Activated CD8-positive, alpha-beta T cell treated with anti-CD3 and anti-CD28 coated beads for 36 hours (primary cell): ENCODE measurements around the gene SERPINH1. TPM values are rescaled to one million over a fixed set of nuclear protein-coding genes. Genes with fewer than 3 reads are reported as not detected.

ENCODE experiments used
- ATAC-seq: fragments of 200-7000 bp; cut with Tn5 transposase; one replicate; pipeline ENCODE4 v1.10.0; 2021; ENCODE audit warnings: mild to moderate bottlenecking, moderate library complexity
- CTCF ChIA-PET: fragments of 350-600 bp; sonication (Branson Sonifier 250); formaldehyde crosslinking; loops from one replicate; lab custom pipeline; 2021; ENCODE audit warnings: antibody characterized with exemption; lab: Charles Lee
- POLR2A ChIA-PET: fragments of 350-600 bp; sonication (Branson Sonifier 250); formaldehyde crosslinking; loops from one replicate; lab custom pipeline; 2021; ENCODE audit warnings: antibody characterized with exemption; lab: Charles Lee
- DNase-seq: peaks from one replicate; pipeline ENCODE4 v3.0.0-alpha.2; 2020
- H3K27ac Mint-ChIP-seq: one replicate; pipeline ENCODE4 v1.8.0; 2021; ENCODE audit warnings: mild to moderate bottlenecking, mixed read lengths
- H3K27me3 Mint-ChIP-seq: one replicate; pipeline ENCODE4 v1.8.0; 2021; ENCODE audit warnings: mixed read lengths
- H3K36me3 Mint-ChIP-seq: one replicate; pipeline ENCODE4 v1.8.0; 2021; ENCODE audit warnings: low read depth, mixed read lengths
- H3K4me1 Mint-ChIP-seq: one replicate; pipeline ENCODE4 v1.8.0; 2021; ENCODE audit warnings: low read depth, mixed read lengths
- H3K4me3 Mint-ChIP-seq: one replicate; pipeline ENCODE4 v1.8.0; 2021; ENCODE audit warnings: mild to moderate bottlenecking, moderate library complexity, mixed read lengths
- H3K9me3 Mint-ChIP-seq: one replicate; pipeline ENCODE4 v1.8.0; 2021; ENCODE audit warnings: mixed read lengths
- intact Hi-C: fragments of 100-400 bp; cut with micrococcal nuclease; formaldehyde crosslinking; loops from one replicate; pipeline ENCODE4 v1.10.0; 2022
- total RNA-seq, 2 experiments: library from RNA; stranded (reverse); gene quantifications; one replicate each; pipeline ENCODE4 v1.2.3, GENCODE V29; 2021
- TF ChIP-seq, protein P1 (sequence below): fragments of 200-600 bp; IDR thresholded peaks from one replicate; pipeline ENCODE4 v1.8.0; 2022; ENCODE audit warnings: antibody characterized with exemption, mild to moderate bottlenecking

SERPINH1 gene
- total RNA-seq, 2 experiments from 2014 or later, result 15.7 to 17.7 TPM

DNA sequence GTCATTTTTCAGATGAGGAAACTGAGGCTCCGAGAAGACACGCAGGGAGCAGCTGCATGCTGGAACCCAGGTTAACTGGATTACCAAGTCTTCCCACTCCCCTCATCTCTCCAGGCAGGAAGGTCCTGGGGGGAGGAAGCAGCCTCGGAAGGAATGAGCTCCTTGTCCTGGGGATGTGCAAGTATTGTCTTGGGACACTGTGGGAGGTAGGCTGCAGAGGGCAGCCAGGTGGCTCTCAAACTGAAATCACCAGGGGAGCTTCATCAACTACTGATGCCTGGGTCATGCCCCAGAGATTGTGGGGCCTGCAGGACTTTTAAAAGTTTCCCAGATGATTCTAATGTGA is 43.9 kb upstream of the SERPINH1 start:
- H3K27me3 Mint-ChIP-seq, result no peaks in the 10 kb centered on the region
- H3K36me3 Mint-ChIP-seq, result no peaks in the 10 kb centered on the region
- TF ChIP-seq, protein P1, sequence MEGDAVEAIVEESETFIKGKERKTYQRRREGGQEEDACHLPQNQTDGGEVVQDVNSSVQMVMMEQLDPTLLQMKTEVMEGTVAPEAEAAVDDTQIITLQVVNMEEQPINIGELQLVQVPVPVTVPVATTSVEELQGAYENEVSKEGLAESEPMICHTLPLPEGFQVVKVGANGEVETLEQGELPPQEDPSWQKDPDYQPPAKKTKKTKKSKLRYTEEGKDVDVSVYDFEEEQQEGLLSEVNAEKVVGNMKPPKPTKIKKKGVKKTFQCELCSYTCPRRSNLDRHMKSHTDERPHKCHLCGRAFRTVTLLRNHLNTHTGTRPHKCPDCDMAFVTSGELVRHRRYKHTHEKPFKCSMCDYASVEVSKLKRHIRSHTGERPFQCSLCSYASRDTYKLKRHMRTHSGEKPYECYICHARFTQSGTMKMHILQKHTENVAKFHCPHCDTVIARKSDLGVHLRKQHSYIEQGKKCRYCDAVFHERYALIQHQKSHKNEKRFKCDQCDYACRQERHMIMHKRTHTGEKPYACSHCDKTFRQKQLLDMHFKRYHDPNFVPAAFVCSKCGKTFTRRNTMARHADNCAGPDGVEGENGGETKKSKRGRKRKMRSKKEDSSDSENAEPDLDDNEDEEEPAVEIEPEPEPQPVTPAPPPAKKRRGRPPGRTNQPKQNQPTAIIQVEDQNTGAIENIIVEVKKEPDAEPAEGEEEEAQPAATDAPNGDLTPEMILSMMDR, result no peak
- intact Hi-C loops, result no loop called here
- H3K4me3 Mint-ChIP-seq, result no peak overlapping the region
- no peak overlapping the region for H3K27ac Mint-ChIP-seq
- ChIA-PET CTCF (interaction anchor here (1.0 kb wide), 1 partner anchor 68 kb away, joined by 4 read pairs; no protein-coding TSS in a partner anchor), POLR2A (no interaction called here)
- no peak for ATAC-seq
- DNase-seq, result no peak
- no peaks in the 10 kb centered on the region for H3K9me3 Mint-ChIP-seq
- peaks cover 9% of the 10 kb centered on the region for H3K4me1 Mint-ChIP-seq

DNA sequence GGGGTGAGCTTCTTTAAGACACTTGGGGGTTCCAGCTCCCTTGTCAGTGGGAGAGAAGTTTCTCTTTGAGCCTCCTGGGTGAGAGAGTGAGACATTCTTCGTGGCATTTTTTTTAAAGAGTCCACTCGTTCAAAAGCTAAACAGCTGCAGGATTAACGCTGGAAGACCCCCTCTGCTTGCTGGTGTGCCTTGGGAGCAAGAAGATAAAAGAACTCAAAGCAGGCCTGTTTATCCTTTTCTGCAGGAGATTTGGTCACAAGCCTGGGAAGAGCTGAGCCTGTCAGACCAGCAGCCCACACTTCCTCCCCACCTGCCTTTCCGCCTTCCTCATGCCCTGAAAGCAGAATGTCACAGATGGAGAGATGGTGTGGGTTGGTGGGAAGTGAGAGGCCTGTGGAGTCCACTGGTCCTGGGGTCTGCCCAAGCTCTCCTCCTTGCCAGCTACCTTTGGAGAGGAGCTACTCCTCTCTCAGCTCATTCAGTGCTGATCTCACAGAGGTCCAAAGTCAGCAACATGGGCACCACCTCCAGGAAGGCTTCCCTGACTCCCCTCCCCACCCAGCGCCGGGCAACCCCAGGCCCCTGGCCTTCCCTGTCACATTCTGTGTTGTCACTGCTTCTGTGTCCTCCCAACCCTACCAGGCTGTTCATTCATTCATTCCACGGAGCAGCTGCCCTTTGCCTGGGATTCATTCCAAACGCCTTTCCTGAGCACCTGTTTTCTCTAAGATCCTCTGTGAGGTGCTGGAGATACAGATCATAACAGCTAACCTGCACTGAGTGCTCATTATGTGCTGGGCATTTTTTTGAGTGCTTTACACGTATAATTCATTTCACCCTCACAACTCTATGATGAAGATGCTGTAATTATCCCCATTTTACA is 43.0 kb upstream of the SERPINH1 start:
- H3K36me3 Mint-ChIP-seq, result no peaks in the 10 kb centered on the region
- ATAC-seq (no peak), DNase-seq (no peak)
- H3K27me3 Mint-ChIP-seq, result no peaks in the 10 kb centered on the region
- ChIA-PET CTCF (interaction anchor here (1.0 to 2.7 kb wide), 2 partner anchors 68 kb away, joined by 4 to 8 read pairs; no protein-coding TSS in a partner anchor), POLR2A (interaction anchor here (0.8 kb wide), 1 partner anchor 9 kb away, joined by 4 read pairs; no protein-coding TSS in a partner anchor)
- intact Hi-C loops, result no loop called here
- peaks cover 17% of the 10 kb centered on the region for H3K4me1 Mint-ChIP-seq
- no peaks in the 10 kb centered on the region for H3K9me3 Mint-ChIP-seq
- H3K27ac Mint-ChIP-seq, result no peak overlapping the region
- TF ChIP-seq, protein P1, result no peak
- no peak overlapping the region for H3K4me3 Mint-ChIP-seq

DNA sequence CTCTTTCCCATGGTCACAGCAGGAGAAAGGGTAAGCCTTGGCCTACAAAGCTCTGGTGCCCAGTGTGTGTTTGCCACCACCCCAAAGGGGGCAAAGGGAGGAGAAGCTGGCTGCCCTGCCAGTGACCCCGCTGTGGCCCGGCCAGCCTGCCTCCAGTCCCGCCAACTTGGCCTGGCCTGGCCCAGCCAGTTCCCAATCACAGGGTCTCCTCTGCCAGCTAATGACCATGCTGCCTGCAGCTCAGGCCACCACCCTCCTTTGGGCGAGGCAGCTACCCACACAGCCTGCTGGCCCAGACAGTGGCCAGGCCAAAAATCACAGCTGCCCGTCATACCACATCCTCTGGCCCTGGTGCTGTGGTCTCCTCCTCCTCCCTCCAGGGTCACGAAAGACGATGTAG is 41.4 kb upstream of the SERPINH1 start:
- TF ChIP-seq, protein P1, result no peak
- DNase-seq (no peak), ATAC-seq (no peak)
- Mint-ChIP-seq H3K4me3 (no peak overlapping the region), H3K27ac (no peak overlapping the region), H3K27me3 (peaks cover 5% of the 10 kb centered on the region), H3K36me3 (no peaks in the 10 kb centered on the region), H3K9me3 (no peaks in the 10 kb centered on the region), H3K4me1 (peaks cover 25% of the 10 kb centered on the region)
- intact Hi-C loops, result no loop called here
- CTCF ChIA-PET, result interaction anchor here (0.9 to 2.7 kb wide), 4 partner anchors 10 to 74 kb away, joined by 3 to 8 read pairs (median 4); no protein-coding TSS in a partner anchor
- POLR2A ChIA-PET, result interaction anchor here (1.2 kb wide), 1 partner anchor 31 kb away, joined by 3 read pairs; no protein-coding TSS in a partner anchor

DNA sequence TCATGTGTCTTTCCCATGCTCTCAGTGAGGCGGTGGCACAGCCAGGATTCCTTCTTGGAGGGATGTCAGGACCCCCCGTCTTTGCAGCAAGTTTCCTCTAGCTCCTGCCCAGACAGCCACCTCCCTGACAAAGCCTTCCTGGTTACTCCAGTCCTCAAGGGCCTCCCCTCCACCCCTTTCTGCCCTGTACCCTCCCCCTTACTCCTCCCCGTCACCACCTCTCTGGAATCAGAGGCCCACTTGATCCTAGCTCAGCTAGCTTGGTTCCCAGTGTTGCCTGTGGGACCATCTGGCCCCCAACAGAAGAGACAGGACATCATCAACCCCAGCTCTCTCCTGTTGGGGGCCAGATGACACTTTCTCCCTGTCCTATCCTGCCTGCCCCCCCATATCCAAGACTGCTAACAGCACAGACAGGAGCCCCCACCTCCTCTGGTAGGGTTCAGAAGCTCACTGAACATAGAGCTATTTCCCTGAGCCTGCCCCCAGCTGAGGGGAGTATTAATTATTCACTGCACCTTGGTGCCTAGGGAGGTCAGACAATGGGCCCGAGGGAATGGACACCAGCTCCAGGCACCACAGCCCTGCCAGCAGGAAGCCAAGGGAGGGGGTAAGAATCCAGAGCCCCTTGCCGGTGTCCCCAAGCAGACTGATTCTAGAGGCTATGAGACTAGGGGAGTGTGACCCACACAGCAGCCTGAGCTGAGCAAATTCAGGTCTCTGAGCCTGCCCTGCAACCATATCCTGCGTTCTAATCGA is 39.6 kb upstream of the SERPINH1 start:
- Mint-ChIP-seq H3K36me3 (no peaks in the 10 kb centered on the region), H3K4me3 (no peak overlapping the region), H3K27me3 (peaks cover 5% of the 10 kb centered on the region), H3K4me1 (peaks cover 21% of the 10 kb centered on the region), H3K27ac (no peak overlapping the region), H3K9me3 (no peaks in the 10 kb centered on the region)
- ATAC-seq (no peak), DNase-seq (no peak)
- CTCF ChIA-PET, result interaction anchor here (0.8 to 4.3 kb wide), 12 partner anchors 9 to 281 kb away, joined by 3 to 40 read pairs (median 4); no protein-coding TSS in a partner anchor
- TF ChIP-seq, protein P1, result no peak
- POLR2A ChIA-PET, result interaction anchor here (0.7 to 1.4 kb wide), 3 partner anchors 31 to 859 kb away, joined by 3 read pairs; no protein-coding TSS in a partner anchor
- intact Hi-C loops, result no loop called here
